Skin of body (tissue), 2 donors: ENCODE data around the gene ZNF343. TPM values are rescaled to one million over a fixed set of nuclear protein-coding genes. Genes with fewer than 3 reads are reported as not detected.

Source experiments
- DNase-seq: peaks from one replicate; lab custom pipeline; 2025; lab: John Stamatoyannopoulos, UW
- total RNA-seq: library from RNA; depleted of rRNA; stranded (reverse); fragments of >200 nt; gene quantifications from one replicate; pipeline ENCODE4 v1.2.3, GENCODE V29; 2014

ZNF343 gene
- total RNA-seq, 1 donor from 2014 or later = 17.4 TPM

GRCh38 chr20:2473516-2473915, 35.2 kb downstream of the ZNF343 start:
- no peak for DNase-seq

DNA sequence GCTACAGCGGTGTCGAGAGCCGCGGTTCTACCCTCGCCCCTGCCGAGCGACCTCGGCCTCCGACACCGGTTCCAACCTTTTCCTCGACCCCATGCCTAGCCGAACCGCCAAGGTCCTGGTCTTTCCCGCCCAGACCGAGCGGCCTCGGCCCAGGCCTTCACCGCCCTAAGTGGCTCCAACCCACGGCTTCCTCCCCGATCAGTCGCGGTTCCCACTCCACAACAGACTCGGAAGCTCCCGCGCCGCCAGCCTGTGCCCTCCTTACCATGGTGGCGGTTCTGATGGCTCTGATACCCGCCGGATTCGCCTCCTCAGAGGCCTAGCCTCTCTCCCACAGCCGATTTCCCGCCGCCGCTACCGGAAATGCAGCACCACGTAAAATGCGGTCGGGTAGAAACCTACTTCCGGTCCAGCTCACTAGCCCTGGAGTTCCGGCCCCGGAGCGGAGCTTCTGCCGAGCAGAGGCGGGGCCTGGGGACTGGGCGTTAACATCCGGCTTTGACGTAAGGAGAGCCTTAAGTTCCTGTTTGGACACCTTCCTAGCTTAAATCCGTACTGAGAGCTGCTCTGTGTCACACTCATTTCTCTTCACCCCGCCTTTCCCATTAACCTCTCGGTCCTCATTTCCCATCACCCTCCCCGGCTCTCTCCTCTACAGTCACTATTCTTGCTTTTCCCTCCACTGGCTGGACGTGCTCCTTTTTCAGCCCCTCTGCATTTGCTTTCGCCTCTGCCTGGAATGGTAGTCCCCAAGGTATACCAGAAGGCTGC, 38.1 kb downstream of the ZNF343 start, which contains the start of gene SNRPB:
SNRPB (minus strand) TSS at position 367 of the 771 bp plus-strand sequence; CDS start at position 268, 99 bp downstream.
- DNase-seq = peak; percentile 99

GRCh38 chr20:2469991-2470422, 38.7 kb downstream of the ZNF343 start:
- no peak for DNase-seq

GRCh38 chr20:2468581-2469407, 39.9 kb downstream of the ZNF343 start:
- no peak for DNase-seq

GRCh38 chr20:2467412-2467811, 41.3 kb downstream of the ZNF343 start:
- no peak for DNase-seq

DNA sequence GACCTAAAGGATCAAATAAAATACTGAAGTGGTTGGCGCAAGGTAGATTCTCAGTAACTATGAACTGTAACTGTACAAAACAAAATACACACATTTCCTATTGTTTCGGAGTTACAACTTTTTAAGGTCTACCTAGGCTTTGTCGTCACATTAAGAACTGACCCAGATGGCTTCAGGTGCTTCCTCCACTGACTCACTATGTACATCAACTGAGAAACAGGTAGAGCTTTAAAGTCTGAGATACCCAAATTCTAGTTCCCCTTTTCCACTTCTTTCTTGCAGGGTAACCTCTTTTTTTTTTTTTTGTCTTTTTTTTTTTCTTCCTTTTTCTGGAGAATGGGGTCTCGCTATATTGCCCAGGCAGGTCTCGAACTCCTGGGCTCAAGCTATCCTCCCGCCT, 43.6 kb downstream of the ZNF343 start:
- no peak for DNase-seq

GRCh38 chr20:2463616-2464365, 44.9 kb downstream of the ZNF343 start:
- no peak for DNase-seq

DNA sequence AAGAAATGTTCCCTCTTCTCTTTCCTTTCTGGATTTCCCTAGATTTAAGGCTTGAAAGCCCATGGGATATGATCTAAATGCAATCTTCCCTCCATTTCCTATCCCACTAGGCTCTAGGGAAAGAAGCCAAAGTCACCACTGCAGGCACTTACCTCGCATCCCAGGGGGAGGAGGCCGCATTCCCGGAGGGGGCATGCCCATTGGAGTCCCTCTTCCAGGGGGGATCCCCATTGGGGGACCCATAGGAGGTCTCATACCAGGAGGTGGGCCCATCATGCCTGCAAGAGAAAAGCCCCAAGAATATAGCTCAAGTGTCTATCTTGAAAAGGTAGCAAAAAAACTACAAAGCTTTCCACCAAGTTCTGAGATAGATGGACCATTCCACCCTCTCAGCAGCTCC, 46.2 kb downstream of the ZNF343 start:
- DNase-seq = no peak

- DNase-seq = no peak
These were observed 47.8 kb downstream of the ZNF343 start for GRCh38 chr20:2460752-2461424.

- no peak for DNase-seq
These were observed 48.5 kb downstream of the ZNF343 start for GRCh38 chr20:2459981-2460751.

DNA sequence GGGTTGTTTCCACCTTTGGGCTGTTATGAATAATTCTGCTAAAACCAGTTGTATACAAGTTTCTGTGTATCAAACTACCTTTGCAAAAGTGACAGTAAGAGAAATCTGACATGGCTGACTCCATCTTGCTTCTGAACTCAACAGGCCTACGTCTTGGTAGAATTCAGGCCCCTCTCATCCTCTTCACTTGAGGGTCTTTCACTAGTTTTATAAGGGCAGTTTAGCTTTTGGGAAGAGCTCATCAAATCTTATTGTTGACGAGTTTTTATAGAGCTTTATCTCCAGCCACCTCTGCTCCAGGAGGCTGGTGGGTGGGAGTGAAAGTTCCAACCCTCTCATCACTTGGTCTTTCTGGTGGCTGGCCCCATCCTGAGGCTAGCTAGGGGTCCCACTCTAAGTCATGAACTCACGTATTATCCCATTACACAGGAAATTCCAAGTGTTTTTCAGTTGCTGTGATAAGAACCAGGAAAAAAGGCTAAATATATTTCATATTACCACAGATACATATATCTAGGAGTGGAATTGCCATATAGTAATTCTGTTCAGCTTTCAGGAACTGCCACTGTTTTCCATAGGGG, 49.7 kb downstream of the ZNF343 start:
- DNase-seq = no peak

DNA sequence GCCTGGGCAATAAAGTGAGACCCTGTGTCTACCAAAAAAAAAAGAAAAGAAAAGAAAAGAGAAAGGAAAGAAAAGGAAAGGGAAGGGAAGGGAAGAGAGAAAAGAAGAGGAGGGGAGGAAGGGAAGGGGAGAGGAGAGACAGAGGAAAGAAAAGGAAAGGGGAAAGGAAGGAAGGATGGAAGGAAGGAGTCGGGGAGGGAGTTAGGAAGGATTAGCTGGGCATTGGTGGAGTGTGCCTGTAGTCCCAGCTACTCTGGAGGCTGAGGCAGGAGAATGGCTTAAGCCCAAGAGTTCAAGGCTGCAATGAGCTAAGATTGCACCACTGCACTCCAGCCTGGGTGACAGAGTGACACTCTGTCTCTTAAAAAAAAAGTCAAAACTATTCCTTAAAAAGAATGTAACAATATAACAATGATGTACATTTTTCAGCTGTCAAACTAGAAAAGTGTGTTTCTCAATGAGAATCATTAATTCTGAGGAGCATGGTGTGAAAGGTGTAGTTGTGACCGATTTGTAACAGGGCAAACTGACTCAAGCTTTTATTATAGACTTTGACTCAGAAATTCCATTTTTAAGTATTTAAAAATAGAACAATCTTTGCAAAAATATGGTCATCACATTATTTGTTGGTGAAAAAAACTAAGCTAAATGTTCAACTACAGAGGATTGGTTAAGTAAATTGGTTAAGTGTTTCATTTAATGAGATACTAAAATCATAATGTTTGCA, 52.8 kb downstream of the ZNF343 start:
- no peak for DNase-seq

DNA sequence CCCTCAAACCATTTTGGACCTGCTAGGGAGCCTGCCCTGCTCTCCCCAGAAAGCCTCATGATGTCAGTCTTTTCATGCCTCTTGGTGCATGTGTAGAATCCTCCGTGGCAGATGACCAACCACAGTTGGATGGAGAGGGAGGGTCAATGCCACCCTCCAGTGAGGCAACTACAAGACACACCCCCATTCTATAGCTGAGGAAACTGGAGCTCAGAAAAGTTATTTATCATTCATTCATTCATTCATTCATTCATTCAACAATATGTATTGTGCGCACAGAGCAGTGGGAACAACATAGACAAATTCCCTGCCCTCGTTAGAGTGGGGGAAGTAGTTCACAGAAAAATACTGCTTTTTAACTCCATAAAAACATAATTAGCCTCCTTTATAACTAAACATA, 54.9 kb downstream of the ZNF343 start:
- no peak for DNase-seq

DNA sequence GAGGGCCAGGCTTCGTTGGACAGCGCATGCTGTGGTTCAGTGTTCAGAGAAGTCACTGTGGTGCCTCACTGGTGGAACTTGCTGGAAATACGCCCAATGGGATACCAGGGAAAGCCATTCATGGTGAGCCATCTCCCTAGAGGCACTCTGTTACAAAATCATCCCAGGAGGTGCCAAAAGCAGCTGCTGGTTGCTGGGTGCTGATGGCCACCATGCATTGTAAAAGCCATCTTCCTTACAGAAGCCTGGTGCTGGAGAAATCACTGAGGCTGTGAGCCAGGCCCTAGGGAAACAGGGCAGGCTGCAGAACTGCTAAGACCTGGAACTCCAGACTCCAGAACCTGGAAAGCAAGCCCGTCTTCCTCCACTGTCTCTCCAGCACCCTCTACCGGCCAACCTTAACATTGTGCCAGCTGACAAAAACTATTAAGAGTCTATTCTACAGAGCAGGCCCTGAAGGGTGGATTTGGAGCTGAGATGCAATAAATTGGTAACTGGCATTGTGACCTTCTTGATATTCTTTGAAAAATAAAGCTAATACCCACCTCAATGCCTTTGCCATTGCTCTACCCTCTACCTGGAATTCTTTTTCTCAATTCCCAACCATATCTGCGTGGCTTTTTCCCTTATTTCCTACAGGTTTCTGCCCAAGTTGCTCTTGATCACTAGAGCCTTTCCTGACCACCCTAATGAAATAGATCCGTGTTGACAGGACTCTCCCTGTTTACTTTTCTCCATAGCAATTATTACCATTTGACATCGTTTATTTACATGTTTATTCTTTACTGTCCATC, 56.6 kb downstream of the ZNF343 start:
- peak; percentile 23 for DNase-seq

GRCh38 chr20:2451422-2451821, 57.3 kb downstream of the ZNF343 start:
- DNase-seq = no peak

DNA sequence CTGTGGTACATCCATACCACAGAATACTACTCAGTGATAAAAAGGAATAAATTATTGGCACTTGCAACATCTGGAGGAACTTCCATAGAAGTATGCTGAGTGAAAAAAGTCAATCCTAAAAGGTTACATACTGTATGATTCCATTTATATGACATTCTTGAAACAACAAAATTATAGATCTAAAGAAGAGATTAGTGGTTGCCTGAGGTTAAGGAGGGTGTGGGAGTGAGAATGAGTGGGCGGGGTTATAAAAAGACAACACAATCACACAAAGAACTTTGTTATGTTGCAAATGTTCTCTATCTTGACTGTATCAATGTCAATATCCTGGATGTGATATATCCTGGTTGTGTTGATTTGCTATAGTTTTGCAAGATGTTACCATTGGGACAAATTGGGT, 59.3 kb downstream of the ZNF343 start:
- no peak for DNase-seq

DNA sequence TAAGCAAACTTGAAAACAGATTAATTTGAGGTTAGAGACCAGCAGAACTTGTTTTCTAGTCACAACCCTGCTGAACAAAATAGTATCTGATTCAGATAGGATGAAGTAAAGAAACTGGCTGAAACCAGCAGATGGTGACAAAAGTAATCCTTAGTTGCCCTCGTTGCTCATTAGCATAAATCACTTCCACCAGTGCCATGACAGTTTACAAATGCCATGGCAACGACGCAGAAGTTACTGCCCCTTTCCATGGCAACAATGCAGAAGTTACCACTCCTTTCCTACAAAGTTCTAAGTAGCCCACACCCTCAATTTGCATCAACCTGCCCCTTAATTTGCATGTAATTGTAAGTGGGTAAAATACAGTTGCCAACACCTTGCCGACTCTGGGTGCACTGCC, 61.9 kb downstream of the ZNF343 start:
- no peak for DNase-seq
